ENCODE results near the gene SPEN.

DNA sequence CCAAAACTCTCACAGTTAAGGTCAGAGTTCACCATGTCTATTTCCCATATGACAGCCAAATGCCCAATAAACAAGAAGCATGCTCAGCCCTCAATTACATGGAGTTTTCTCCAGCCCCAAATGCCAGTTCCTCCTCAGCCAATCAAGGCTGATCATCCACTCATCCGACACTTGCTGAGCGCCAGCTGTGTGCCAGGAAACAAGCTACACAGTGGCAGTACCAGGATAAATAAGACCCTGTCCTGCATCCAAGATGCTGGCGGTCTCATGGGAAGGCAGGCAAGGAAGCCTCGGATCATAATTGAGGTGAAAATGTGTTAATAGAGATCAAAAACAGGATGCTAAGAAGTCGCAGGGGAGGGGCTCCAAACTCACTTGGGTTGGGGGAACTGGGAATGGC, 120.7 kb downstream of the SPEN start:
- TF ChIP-seq CTCF (IDR thresholded peaks at IDR 0.05) = no peak
- TF ChIP-seq POLR2A (IDR thresholded peaks at IDR 0.05) = no peak

Data from lower leg skin (tissue), 3 donors.